Small intestine (tissue), 7 donors: ENCODE data around the gene WDR70. TPM values are rescaled to one million over a fixed set of nuclear protein-coding genes. Genes with fewer than 3 reads are reported as not detected.
"Not testable (repeated sequence)": the region's sequence is repeated elsewhere in the genome, so short reads cannot be mapped to it uniquely, and the experiment has no call there.

Experiments used
- DNase-seq, 2 donors: peaks; one replicate each; pipeline versions ENCODE4 v3.0.0 to v3.0.0-alpha.2; 2013
- FAIRE-seq: peaks from 2 replicates; lab custom pipeline; 2012; peaks lifted over from hg19 to GRCh38; lab: Jason Lieb, UNC
- H3K27ac ChIP-seq, 3 donors: one replicate each; pipeline ENCODE4 v1.5.1; 2013; ENCODE audit warnings: low read length in 2 of 3, mild to moderate bottlenecking in 2 of 3, control low read depth in 1 of 3, inconsistent platforms in 1 of 3, low read depth in 1 of 3, moderate library complexity in 1 of 3
- H3K27me3 ChIP-seq, 3 donors: one replicate each; pipeline ENCODE4 v1.6.1; 2013; ENCODE audit warnings: low read length in 3 of 3, inconsistent platforms in 1 of 3; ENCODE audit not compliant: control insufficient read depth in 3 of 3, insufficient read depth in 3 of 3
- H3K36me3 ChIP-seq, 3 donors: one replicate each; pipeline ENCODE4 v1.6.1; 2013; ENCODE audit warnings: low read length in 3 of 3, inconsistent platforms in 1 of 3, low read depth in 1 of 3, mild to moderate bottlenecking in 1 of 3, moderate library complexity in 1 of 3; ENCODE audit not compliant: control insufficient read depth in 3 of 3, insufficient read depth in 2 of 3
- H3K4me1 ChIP-seq, 3 donors: one replicate each; pipeline ENCODE4 v1.6.1; 2013; ENCODE audit warnings: low read length in 2 of 3, inconsistent platforms in 1 of 3, low read depth in 1 of 3, mild to moderate bottlenecking in 1 of 3, moderate library complexity in 1 of 3; ENCODE audit not compliant: control insufficient read depth in 3 of 3, insufficient read depth in 2 of 3
- H3K4me3 ChIP-seq, 3 donors: one replicate each; pipeline ENCODE4 v1.5.1; 2013; ENCODE audit warnings: low read length in 3 of 3, control low read depth in 1 of 3, inconsistent platforms in 1 of 3, low read depth in 1 of 3, mild to moderate bottlenecking in 1 of 3, moderate library complexity in 1 of 3
- H3K9me3 ChIP-seq, 2 donors: one replicate each; pipeline ENCODE4 v1.6.1; 2013; ENCODE audit warnings: low read depth in 1 of 2, low read length in 1 of 2; ENCODE audit not compliant: control insufficient read depth in 2 of 2, insufficient read depth in 1 of 2
- WGBS, 3 donors: extraction: QIAGEN DNeasy Blood & Tissue Kit; methylation state at CpG; one replicate each; pipeline ENCODE4 v1.1.7; 2013; 5-methylcytosine and 5-hydroxymethylcytosine counted together
- polyA plus RNA-seq, 4 donors: library from polyadenylated mRNA; stranded (reverse) in 3 of 4; unstranded in 1 of 4; fragments of 200-250 nt in 3 of 4; fragments of 120-200 nt in 1 of 4; gene quantifications; one replicate each; pipeline versions ENCODE4 v1.2.1 to v1.2.3, GENCODE V29; 2013
- donor health status: healthy with polysubstance abuse.
- donor health status: control.
- donor health status: control.
- donor health status: Bipolar disorder and iron deficiency.
- donor health status: healthy.

Gene WDR70
- polyA plus RNA-seq, 4 donors = 13.2 to 24.6 (median 15.8) TPM

GRCh38 chr5:37570597-37570996 lies 191.5 kb downstream of the WDR70 start:
- no peaks in the 10 kb centered on the region for H3K9me3 ChIP-seq
- no peak overlapping the region for H3K4me3 ChIP-seq
- H3K27ac ChIP-seq = no peak overlapping the region
- peaks cover 0 to 22% (median 11%) of the 10 kb centered on the region in 3 donors for H3K4me1 ChIP-seq
- H3K36me3 ChIP-seq = no peaks in the 10 kb centered on the region
- 83 to 100% (median 98%) methylated on average over 1 of the region's 1 CpG for WGBS, 3 donors
- H3K27me3 ChIP-seq = no peaks in the 10 kb centered on the region
- DNase-seq (no peak), FAIRE-seq (no peak)

GRCh38 chr5:37571985-37572384 lies 192.9 kb downstream of the WDR70 start:
- no peak for FAIRE-seq
- Histone ChIP-seq H3K9me3 (no peaks in the 10 kb centered on the region), H3K4me3 (no peak overlapping the region), H3K36me3 (no peaks in the 10 kb centered on the region), H3K4me1 (peaks cover 0 to 26% (median 11%) of the 10 kb centered on the region in 3 donors), H3K27me3 (no peaks in the 10 kb centered on the region), H3K27ac (no peak overlapping the region)
- no peak for DNase-seq
- WGBS, 3 donors = 73 to 83% (median 80%) methylated on average over 2 of the region's 2 CpGs

- H3K4me3 ChIP-seq = no peak overlapping the region
- peak; percentile 36 for FAIRE-seq
- no peaks in the 10 kb centered on the region for H3K36me3 ChIP-seq
- peak overlapping the region in 1 of 3 donors; percentile 39 for H3K27ac ChIP-seq
- peaks cover 0 to 35% (median 5%) of the 10 kb centered on the region in 3 donors for H3K4me1 ChIP-seq
- H3K27me3 ChIP-seq = no peaks in the 10 kb centered on the region
- peak; percentile 71 to 88 for DNase-seq
- H3K9me3 ChIP-seq = no peaks in the 10 kb centered on the region
- WGBS, 3 donors = 62 to 74% (median 73%) methylated on average over 8 of the region's 8 CpGs
Observed at GRCh38 chr5:37575541-37576489, 196.7 kb downstream of the WDR70 start.

GRCh38 chr5:37576552-37576951 lies 197.4 kb downstream of the WDR70 start:
- 68 to 78% (median 71%) methylated on average over 3 of the region's 3 CpGs for WGBS, 3 donors
- no peak overlapping the region for H3K4me3 ChIP-seq
- H3K9me3 ChIP-seq = no peaks in the 10 kb centered on the region
- DNase-seq = no peak
- peak overlapping the region in 1 of 3 donors; percentile 39 for H3K27ac ChIP-seq
- H3K27me3 ChIP-seq = no peaks in the 10 kb centered on the region
- no peaks in the 10 kb centered on the region for H3K36me3 ChIP-seq
- peaks cover 0 to 35% (median 5%) of the 10 kb centered on the region in 3 donors for H3K4me1 ChIP-seq
- FAIRE-seq = no peak

GRCh38 chr5:37578176-37578575 lies 199.1 kb downstream of the WDR70 start:
- H3K27ac ChIP-seq = peak overlapping the region in 1 of 3 donors; percentile 56
- FAIRE-seq = no peak

GRCh38 chr5:37580106-37580505 lies 201.0 kb downstream of the WDR70 start:
- no peak overlapping the region for H3K27ac ChIP-seq

More at GRCh38 chr5:37578176-37578575, 199.1 kb downstream of the WDR70 start:
- H3K9me3 ChIP-seq = no peaks in the 10 kb centered on the region
- H3K4me3 ChIP-seq = no peak overlapping the region
- H3K36me3 ChIP-seq = no peaks in the 10 kb centered on the region
- 24 to 54% (median 46%) methylated on average over 3 of the region's 3 CpGs for WGBS, 3 donors
- H3K4me1 ChIP-seq = peaks cover 0 to 35% (median 5%) of the 10 kb centered on the region in 3 donors
- H3K27me3 ChIP-seq = no peaks in the 10 kb centered on the region
- peak; percentile 66 to 72 for DNase-seq

GRCh38 chr5:37582202-37582601 lies 203.1 kb downstream of the WDR70 start:
- FAIRE-seq (no peak), DNase-seq (no peak)
- H3K4me1 ChIP-seq = peaks cover 0 to 13% (median 0%) of the 10 kb centered on the region in 3 donors
- no peak overlapping the region for H3K4me3 ChIP-seq
- no peaks in the 10 kb centered on the region for H3K36me3 ChIP-seq
- H3K9me3 ChIP-seq = no peaks in the 10 kb centered on the region
- no peak overlapping the region for H3K27ac ChIP-seq
- WGBS, 3 donors = 92 to 95% (median 93%) methylated on average over 2 of the region's 2 CpGs
- H3K27me3 ChIP-seq = no peaks in the 10 kb centered on the region

More at GRCh38 chr5:37580106-37580505, 201.0 kb downstream of the WDR70 start:
- 86 to 88% (median 87%) methylated on average over 2 of the region's 2 CpGs for WGBS, 3 donors
- FAIRE-seq (no peak), DNase-seq (no peak)
- H3K36me3 ChIP-seq = no peaks in the 10 kb centered on the region
- H3K4me3 ChIP-seq = no peak overlapping the region
- no peaks in the 10 kb centered on the region for H3K27me3 ChIP-seq
- H3K9me3 ChIP-seq = no peaks in the 10 kb centered on the region
- peaks cover 0 to 29% (median 2%) of the 10 kb centered on the region in 3 donors for H3K4me1 ChIP-seq

GRCh38 chr5:37593292-37593691 lies 214.2 kb downstream of the WDR70 start:
- 94 to 99% (median 95%) methylated on average over 3 of the region's 3 CpGs for WGBS, 3 donors
- H3K36me3 ChIP-seq, H3K9me3 ChIP-seq, H3K27me3 ChIP-seq, DNase-seq, FAIRE-seq, H3K4me3 ChIP-seq, H3K4me1 ChIP-seq, H3K27ac ChIP-seq: not testable (repeated sequence)
